ENCODE results near the gene SMIM1. TPM values are rescaled to one million over a fixed set of nuclear protein-coding genes. Genes with fewer than 3 reads are reported as not detected.

The SMIM1 gene
- total RNA-seq, 2 experiments from 2014 or later = 1.5 to 2.2 TPM

DNA sequence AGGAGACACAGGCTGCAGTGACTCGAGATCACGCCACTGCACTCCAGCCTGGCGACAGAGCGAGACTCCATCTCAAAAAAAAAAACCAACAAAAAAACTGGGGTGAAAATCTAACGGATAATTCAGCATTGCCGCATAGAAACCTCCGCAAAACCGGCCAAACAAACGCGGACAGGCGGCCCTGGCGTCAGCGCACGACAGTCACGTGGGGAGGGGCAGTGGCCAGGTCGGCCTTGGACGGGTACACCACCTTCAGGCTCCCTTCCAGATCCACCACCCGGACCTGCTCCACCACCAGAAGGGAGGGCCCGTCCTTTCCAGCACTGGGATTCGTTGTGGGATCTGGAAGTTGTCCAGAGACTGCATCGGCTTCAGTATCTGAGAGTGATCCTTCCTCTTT is 8.4 kb downstream of the SMIM1 start:
- TF ChIP-seq, protein P1, sequence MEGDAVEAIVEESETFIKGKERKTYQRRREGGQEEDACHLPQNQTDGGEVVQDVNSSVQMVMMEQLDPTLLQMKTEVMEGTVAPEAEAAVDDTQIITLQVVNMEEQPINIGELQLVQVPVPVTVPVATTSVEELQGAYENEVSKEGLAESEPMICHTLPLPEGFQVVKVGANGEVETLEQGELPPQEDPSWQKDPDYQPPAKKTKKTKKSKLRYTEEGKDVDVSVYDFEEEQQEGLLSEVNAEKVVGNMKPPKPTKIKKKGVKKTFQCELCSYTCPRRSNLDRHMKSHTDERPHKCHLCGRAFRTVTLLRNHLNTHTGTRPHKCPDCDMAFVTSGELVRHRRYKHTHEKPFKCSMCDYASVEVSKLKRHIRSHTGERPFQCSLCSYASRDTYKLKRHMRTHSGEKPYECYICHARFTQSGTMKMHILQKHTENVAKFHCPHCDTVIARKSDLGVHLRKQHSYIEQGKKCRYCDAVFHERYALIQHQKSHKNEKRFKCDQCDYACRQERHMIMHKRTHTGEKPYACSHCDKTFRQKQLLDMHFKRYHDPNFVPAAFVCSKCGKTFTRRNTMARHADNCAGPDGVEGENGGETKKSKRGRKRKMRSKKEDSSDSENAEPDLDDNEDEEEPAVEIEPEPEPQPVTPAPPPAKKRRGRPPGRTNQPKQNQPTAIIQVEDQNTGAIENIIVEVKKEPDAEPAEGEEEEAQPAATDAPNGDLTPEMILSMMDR (IDR thresholded peaks at IDR 0.05) = no peak
- no peaks in the 10 kb centered on the region for H3K4me1 Mint-ChIP-seq (ENCODE audit: low read depth)
- intact Hi-C loops (cut with micrococcal nuclease) = no loop called here
- ATAC-seq (no peak), DNase-seq (no peak)
- H3K9me3 Mint-ChIP-seq = no peaks in the 10 kb centered on the region
- POLR2A ChIA-PET = no interaction called here
- H3K36me3 Mint-ChIP-seq (ENCODE audit: low read depth) = peaks cover 35% of the 10 kb centered on the region
- H3K27me3 Mint-ChIP-seq = no peaks in the 10 kb centered on the region
- H3K4me3 Mint-ChIP-seq = no peak overlapping the region
- H3K27ac Mint-ChIP-seq = no peak overlapping the region
- CTCF ChIA-PET = no interaction called here

GRCh38 chr1:3783651-3784474 is 11.3 kb downstream of the SMIM1 start:
- POLR2A ChIA-PET = interaction anchor here (1.1 to 1.5 kb wide), 3 partner anchors 10 to 28 kb away, joined by 3 to 5 read pairs (median 3); no protein-coding TSS in a partner anchor

GRCh38 chr1:3785045-3785444 is 12.5 kb downstream of the SMIM1 start:
- H3K4me3 Mint-ChIP-seq = no peak overlapping the region
- H3K27ac Mint-ChIP-seq = no peak overlapping the region
- DNase-seq (no peak), ATAC-seq (no peak)
- TF ChIP-seq, protein P1 (IDR thresholded peaks at IDR 0.05) = no peak
- intact Hi-C loops (cut with micrococcal nuclease) = no loop called here
- H3K27me3 Mint-ChIP-seq = no peaks in the 10 kb centered on the region
- H3K9me3 Mint-ChIP-seq = no peaks in the 10 kb centered on the region
- H3K4me1 Mint-ChIP-seq (ENCODE audit: low read depth) = peaks cover 14% of the 10 kb centered on the region
- ChIA-PET POLR2A (interaction anchor here (1.3 to 1.5 kb wide), 3 partner anchors 10 to 29 kb away, joined by 3 to 5 read pairs (median 4); no protein-coding TSS in a partner anchor), CTCF (interaction anchor here (2.0 kb wide), 1 partner anchor 9 kb away, joined by 6 read pairs; no protein-coding TSS in a partner anchor)
- H3K36me3 Mint-ChIP-seq (ENCODE audit: low read depth) = peaks cover 39% of the 10 kb centered on the region

More at GRCh38 chr1:3783651-3784474, 11.3 kb downstream of the SMIM1 start:
- no peak for ATAC-seq
- TF ChIP-seq, protein P1 (IDR thresholded peaks at IDR 0.05) = no peak
- Mint-ChIP-seq H3K27ac (no peak overlapping the region), H3K27me3 (no peaks in the 10 kb centered on the region), H3K4me1 (ENCODE audit: low read depth) (peaks cover 14% of the 10 kb centered on the region), H3K36me3 (ENCODE audit: low read depth) (peaks cover 43% of the 10 kb centered on the region), H3K9me3 (no peaks in the 10 kb centered on the region), H3K4me3 (no peak overlapping the region)
- CTCF ChIA-PET = interaction anchor here (2.0 kb wide), 1 partner anchor 10 kb away, joined by 6 read pairs; no protein-coding TSS in a partner anchor
- no peak for DNase-seq
- intact Hi-C loops (cut with micrococcal nuclease) = no loop called here

GRCh38 chr1:3785456-3786157 is 13.1 kb downstream of the SMIM1 start:
- POLR2A ChIA-PET = interaction anchor here (1.3 to 2.8 kb wide), 2 partner anchors 11 to 19 kb away, joined by 4 to 19 read pairs; partner anchors contain the start of gene LRRC47
- Mint-ChIP-seq H3K4me1 (ENCODE audit: low read depth) (peaks cover 14% of the 10 kb centered on the region), H3K4me3 (no peak overlapping the region), H3K36me3 (ENCODE audit: low read depth) (peaks cover 34% of the 10 kb centered on the region), H3K27ac (no peak overlapping the region), H3K27me3 (no peaks in the 10 kb centered on the region), H3K9me3 (no peaks in the 10 kb centered on the region)
- DNase-seq = no peak
- CTCF ChIA-PET = interaction anchor here (2.0 kb wide), 1 partner anchor 8 kb away, joined by 6 read pairs; no protein-coding TSS in a partner anchor
- TF ChIP-seq, protein P1 (IDR thresholded peaks at IDR 0.05) = no peak
- intact Hi-C loops (cut with micrococcal nuclease) = no loop called here
- ATAC-seq = no peak

Data from activated CD8-positive, alpha-beta T cell treated with anti-CD3 and anti-CD28 coated beads for 36 hours (primary cell).